SKM-1 treated with dmso at 0.1 percent for 144 hours (cell line): ENCODE results near the gene FAM162A.
"Not testable (repeated sequence)": the region's sequence is repeated elsewhere in the genome, so short reads cannot be mapped to it uniquely, and the experiment has no call there.

Experiments
- DNase-seq: peaks from one replicate; lab custom pipeline; 2025; ENCODE audit not compliant: unreplicated experiment; lab: John Stamatoyannopoulos, UW

Gene FAM162A

GRCh38 chr3:122416966-122417365 lies 33.0 kb downstream of the FAM162A start:
- no peak for DNase-seq

GRCh38 chr3:122421101-122421500 lies 37.1 kb downstream of the FAM162A start:
- DNase-seq = no peak

- no peak for DNase-seq
These were observed 37.9 kb downstream of the FAM162A start for GRCh38 chr3:122421836-122422235.

- no peak for DNase-seq
These were observed 44.0 kb downstream of the FAM162A start for GRCh38 chr3:122427857-122428471.

GRCh38 chr3:122430371-122430770 lies 46.4 kb downstream of the FAM162A start:
- DNase-seq = no peak

- DNase-seq = no peak
These were observed 52.0 kb downstream of the FAM162A start for GRCh38 chr3:122435950-122436349.

GRCh38 chr3:122443090-122443489 lies 59.1 kb downstream of the FAM162A start:
- DNase-seq = no peak

- not testable (repeated sequence) for DNase-seq
These were observed 59.9 kb downstream of the FAM162A start for GRCh38 chr3:122443762-122444490.

GRCh38 chr3:122444491-122444887 lies 60.5 kb downstream of the FAM162A start:
- DNase-seq = not testable (repeated sequence)

- not testable (repeated sequence) for DNase-seq
These were observed 64.2 kb downstream of the FAM162A start for GRCh38 chr3:122448218-122448617.

- no peak for DNase-seq
These were observed 67.4 kb downstream of the FAM162A start for GRCh38 chr3:122451371-122451770.

GRCh38 chr3:122456074-122456473 lies 72.1 kb downstream of the FAM162A start:
- no peak for DNase-seq

GRCh38 chr3:122457706-122458105 lies 73.7 kb downstream of the FAM162A start:
- DNase-seq = no peak

- DNase-seq = no peak
These were observed 75.0 kb downstream of the FAM162A start for GRCh38 chr3:122458992-122459391.

- DNase-seq = no peak
These were observed 77.8 kb downstream of the FAM162A start for GRCh38 chr3:122461806-122462205.
